Spleen (tissue), 7 donors: Measurements from ENCODE around the gene FKBP10.

Experiments
- CTCF ChIP-seq, 11 experiments: fragments of 200-600 bp in 7 of 11; fragments of 450-650 bp in 4 of 11; sonication (generic) in 4 of 11; IDR thresholded peaks in 8 of 11; conservative IDR thresholded peaks in 3 of 11; 1 replicate in 7 of 11; 2 replicates in 4 of 11; pipeline versions ENCODE4 v1.4.0 to v1.8.0; 2016 to 2021; ENCODE audit warnings: antibody characterized with exemption in 11 of 11, inconsistent platforms in 4 of 11, mild to moderate bottlenecking in 1 of 11
- POLR2A ChIP-seq, 3 donors: fragments of 450-650 bp; IDR thresholded peaks; one replicate each; pipeline ENCODE4 v1.5.1; 2017; ENCODE audit warnings: antibody characterized with exemption in 3 of 3, mild to moderate bottlenecking in 1 of 3
- donor health status: DM: no; HTN: no; CAD: no; lungs with moderate emphysema.
- donor health status: DM: no; HTN: no; CAD: no.
- donor health status: DM: no; HTN: no; CAD: no.

DNA sequence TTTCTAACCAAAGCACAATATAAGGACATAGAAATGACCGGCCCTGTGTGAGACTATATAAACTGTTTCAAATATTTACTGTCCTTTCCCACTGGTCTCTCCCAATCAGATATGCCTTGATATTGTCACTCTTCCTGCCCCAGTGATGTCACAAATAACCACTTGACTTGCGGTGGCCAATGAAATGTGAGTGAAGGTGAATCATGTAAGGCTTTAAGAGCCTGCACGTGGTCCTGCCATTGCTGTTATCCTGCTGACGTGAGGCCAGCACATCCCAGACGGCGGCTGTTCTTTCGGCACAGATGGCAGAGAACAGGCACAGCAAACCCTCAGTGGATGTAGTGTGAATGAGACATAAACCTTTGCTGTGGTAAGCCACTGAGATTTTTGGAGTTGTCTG, 57.8 kb downstream of the FKBP10 start:
- TF ChIP-seq CTCF (IDR thresholded peaks at IDR 0.05 in 8 of 11, conservative IDR thresholded peaks at IDR 0.05 in 3 of 11) (no peak), POLR2A (IDR thresholded peaks at IDR 0.05) (no peak)
